ENCODE results near the gene ETFBKMT. TPM values are rescaled to one million over a fixed set of nuclear protein-coding genes. Genes with fewer than 3 reads are reported as not detected.
"Not testable (repeated sequence)": the region's sequence is repeated elsewhere in the genome, so short reads cannot be mapped to it uniquely, and the experiment has no call there.

Gene ETFBKMT
- total RNA-seq, 1 donor from 2014 or later = 5.8 TPM

- intact Hi-C loops (cut with DNase I) = no loop called here
- DNase-seq (ENCODE audit: low spot score) = no peak
- ATAC-seq = no peak
Measured at GRCh38 chr12:31650918-31651317, 8.6 kb upstream of the ETFBKMT start.

GRCh38 chr12:31651893-31652521 is 7.5 kb upstream of the ETFBKMT start:
- ATAC-seq (no peak), DNase-seq (ENCODE audit: low spot score) (no peak)
- intact Hi-C loops (cut with DNase I) = no loop called here

- DNase-seq (ENCODE audit: low spot score) = no peak
- no peak for ATAC-seq
- intact Hi-C loops (cut with DNase I) = no loop called here
Measured at GRCh38 chr12:31655208-31655607, 4.3 kb upstream of the ETFBKMT start.

GRCh38 chr12:31655792-31656191 is 3.7 kb upstream of the ETFBKMT start:
- DNase-seq (ENCODE audit: low spot score) (no peak), ATAC-seq (no peak)
- intact Hi-C loops (cut with DNase I) = no loop called here

- ATAC-seq = no peak
- no peak for DNase-seq (ENCODE audit: low spot score)
- intact Hi-C loops (cut with DNase I) = no loop called here
Measured at GRCh38 chr12:31658471-31659086, 909 bp upstream of the ETFBKMT start.

GRCh38 chr12:31662176-31662849 is 2.8 kb downstream of the ETFBKMT start:
- ATAC-seq (no peak), DNase-seq (ENCODE audit: low spot score) (no peak)
- intact Hi-C loops (cut with DNase I) = no loop called here

GRCh38 chr12:31663576-31663975 is 4.1 kb downstream of the ETFBKMT start:
- intact Hi-C loops (cut with DNase I) = no loop called here
- ATAC-seq = no peak
- no peak for DNase-seq (ENCODE audit: low spot score)

- intact Hi-C loops (cut with DNase I) = no loop called here
- DNase-seq (ENCODE audit: low spot score) (no peak), ATAC-seq (no peak)
Measured at GRCh38 chr12:31664038-31664437, 4.5 kb downstream of the ETFBKMT start.

GRCh38 chr12:31669020-31669419 is 9.5 kb downstream of the ETFBKMT start:
- no peak for DNase-seq (ENCODE audit: low spot score)
- ATAC-seq = no peak
- intact Hi-C loops (cut with DNase I) = no loop called here

GRCh38 chr12:31669582-31669981 is 10.1 kb downstream of the ETFBKMT start:
- ATAC-seq; intact Hi-C loops (cut with DNase I); DNase-seq (ENCODE audit: low spot score): not testable (repeated sequence)

GRCh38 chr12:31672521-31672920 is 13.0 kb downstream of the ETFBKMT start:
- DNase-seq (ENCODE audit: low spot score) (no peak), ATAC-seq (no peak)
- intact Hi-C loops (cut with DNase I) = no loop called here

GRCh38 chr12:31682136-31682962 is 22.9 kb downstream of the ETFBKMT start:
- intact Hi-C loops (cut with DNase I) = no loop called here
- DNase-seq (ENCODE audit: low spot score) (no peak), ATAC-seq (peak; percentile 28)

- intact Hi-C loops (cut with DNase I) = no loop called here
- DNase-seq (ENCODE audit: low spot score) (no peak), ATAC-seq (no peak)
Measured at GRCh38 chr12:31685801-31686200, 26.3 kb downstream of the ETFBKMT start.

- no peak for ATAC-seq
- intact Hi-C loops (cut with DNase I) = no loop called here
- DNase-seq (ENCODE audit: low spot score) = no peak
Measured at GRCh38 chr12:31687101-31687527, 27.6 kb downstream of the ETFBKMT start.

- intact Hi-C loops (cut with DNase I) = loop anchor here (5.0 kb wide), 1 partner anchor 188 kb away; no protein-coding TSS in a partner anchor
- not testable (repeated sequence) for DNase-seq (ENCODE audit: low spot score); ATAC-seq
Measured at GRCh38 chr12:31689921-31690320, 30.4 kb downstream of the ETFBKMT start.

GRCh38 chr12:31702047-31702446 is 42.6 kb downstream of the ETFBKMT start:
- DNase-seq (ENCODE audit: low spot score) = no peak
- intact Hi-C loops (cut with DNase I) = no loop called here
- ATAC-seq = no peak

GRCh38 chr12:31705621-31706020 is 46.1 kb downstream of the ETFBKMT start:
- intact Hi-C loops (cut with DNase I) = no loop called here
- no peak for ATAC-seq
- DNase-seq (ENCODE audit: low spot score) = no peak

- intact Hi-C loops (cut with DNase I); ATAC-seq; DNase-seq (ENCODE audit: low spot score): not testable (repeated sequence)
Measured at GRCh38 chr12:31708118-31708517, 48.6 kb downstream of the ETFBKMT start.

GRCh38 chr12:31710021-31710818 is 50.7 kb downstream of the ETFBKMT start:
- no peak for ATAC-seq
- intact Hi-C loops (cut with DNase I) = no loop called here
- no peak for DNase-seq (ENCODE audit: low spot score)

Data from sciatic nerve (tissue), 2 donors.